GOT3 (cell line): ENCODE measurements around the gene MAGI2.

ENCODE experiments used
- DNase-seq: peaks from one replicate; lab custom pipeline; 2025; ENCODE audit warnings: mixed read lengths; lab: John Stamatoyannopoulos, UW

Gene MAGI2

DNA sequence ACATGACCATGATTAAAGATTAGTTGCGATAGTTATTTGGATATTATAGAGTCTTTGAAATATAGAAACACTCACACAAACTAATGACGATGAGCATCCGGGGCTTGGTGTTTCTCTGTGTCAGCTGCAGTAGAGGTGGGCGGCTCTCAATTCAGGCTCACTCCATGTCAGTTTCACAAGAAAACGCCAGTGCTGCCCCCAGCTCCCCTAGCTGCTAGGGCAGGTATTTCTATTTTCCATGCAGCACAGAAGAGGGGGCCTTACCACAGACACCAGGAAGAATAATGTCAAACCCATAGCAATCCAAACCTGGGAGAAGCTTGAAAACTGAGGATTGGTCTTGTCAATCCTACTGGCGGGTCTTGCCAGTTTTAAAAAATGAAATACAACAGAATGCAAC, 1457.8 kb downstream of the MAGI2 start:
- DNase-seq: no peak

- no peak for DNase-seq
Measured at GRCh38 chr7:77993838-77994237, 1459.6 kb downstream of the MAGI2 start.

- no peak for DNase-seq
Measured at GRCh38 chr7:77991656-77992055, 1461.8 kb downstream of the MAGI2 start.

DNA sequence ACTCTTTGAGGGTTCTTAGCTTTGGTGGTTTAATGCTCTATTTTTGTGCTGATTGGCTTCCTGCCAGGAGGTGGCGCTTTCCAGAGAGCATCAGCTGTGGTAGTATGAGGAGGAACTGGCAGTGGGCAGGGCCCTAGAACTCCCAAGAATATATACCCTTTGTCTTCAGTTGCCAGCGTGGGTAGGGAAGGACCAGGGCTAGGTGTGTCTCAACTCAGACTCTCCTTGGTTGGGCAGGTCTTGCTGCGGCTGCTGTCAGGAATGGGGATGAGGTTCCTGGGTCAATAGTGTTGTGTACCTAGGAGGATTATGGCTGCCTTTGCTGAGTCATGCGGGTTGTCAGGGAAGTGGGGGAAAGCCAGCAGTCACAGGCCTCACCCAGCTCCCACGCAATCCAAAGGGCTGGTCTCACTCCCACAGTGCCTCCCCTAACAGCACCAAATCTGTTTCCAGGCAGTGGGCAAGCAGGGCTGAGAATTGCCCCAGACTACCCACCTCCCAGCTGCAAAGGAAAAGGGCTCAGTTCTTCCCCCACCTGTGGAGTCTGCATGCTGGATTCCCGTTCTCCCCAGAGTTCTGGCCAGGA, 1463.4 kb downstream of the MAGI2 start:
- DNase-seq: no peak

DNA sequence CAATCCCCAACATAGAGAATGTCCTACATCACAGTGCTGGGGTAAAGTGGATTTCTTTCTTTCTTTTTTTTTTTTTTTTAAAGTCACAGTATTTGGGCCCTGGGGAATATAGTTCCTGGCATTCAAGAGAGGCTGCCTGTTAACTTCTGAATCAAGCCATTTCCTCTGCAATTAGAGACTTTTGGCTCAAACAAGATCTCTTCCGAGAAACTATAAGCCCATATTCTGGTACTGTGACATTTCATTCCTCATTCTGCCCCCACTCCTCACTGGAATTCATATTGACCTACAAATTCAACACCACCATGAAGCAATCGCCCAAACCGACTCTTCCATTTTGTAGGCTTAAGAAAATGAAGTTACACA, 1467.5 kb downstream of the MAGI2 start:
- DNase-seq: no peak

DNA sequence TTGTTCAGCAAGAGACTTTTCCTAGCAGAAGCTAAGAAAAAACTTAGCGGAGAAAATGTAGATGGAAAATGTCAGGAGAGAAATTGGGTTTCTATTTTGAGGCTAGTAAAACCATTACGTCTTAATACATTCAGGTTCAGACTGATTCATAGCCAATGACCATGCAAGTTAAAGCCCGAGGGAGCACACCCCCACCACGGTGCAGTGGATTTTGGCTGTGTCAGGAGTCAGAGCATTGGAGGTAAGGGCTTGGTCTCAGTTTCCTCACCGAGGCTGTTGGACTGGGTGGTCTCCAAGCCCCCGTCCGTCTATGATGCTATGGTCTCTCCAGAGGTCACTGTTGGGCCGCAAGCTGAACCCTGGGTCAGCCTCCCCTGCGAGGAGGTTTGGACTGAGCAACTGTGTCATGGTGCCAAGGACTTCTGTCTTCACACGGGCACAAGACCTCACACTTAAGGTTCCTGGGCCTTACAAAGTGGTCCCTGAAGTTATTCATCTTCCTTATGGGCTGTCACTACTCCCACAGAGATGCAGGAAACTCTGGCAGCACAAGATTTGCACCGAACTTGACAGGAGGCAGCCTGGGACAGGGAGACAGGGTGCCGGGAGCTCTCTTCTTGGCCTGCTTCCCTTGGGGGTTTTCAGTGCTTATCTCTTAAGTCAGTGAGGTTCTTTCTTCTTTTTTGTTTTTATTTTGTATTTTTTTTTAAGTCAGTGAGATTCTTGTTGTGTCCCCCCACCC, 1468.1 kb downstream of the MAGI2 start:
- DNase-seq: no peak

- no peak for DNase-seq
Measured at GRCh38 chr7:77983973-77984372, 1469.5 kb downstream of the MAGI2 start.

- no peak for DNase-seq
Measured at GRCh38 chr7:77982926-77983550, 1470.4 kb downstream of the MAGI2 start.

- DNase-seq: no peak
Measured at GRCh38 chr7:77980087-77980713, 1473.3 kb downstream of the MAGI2 start.

DNA sequence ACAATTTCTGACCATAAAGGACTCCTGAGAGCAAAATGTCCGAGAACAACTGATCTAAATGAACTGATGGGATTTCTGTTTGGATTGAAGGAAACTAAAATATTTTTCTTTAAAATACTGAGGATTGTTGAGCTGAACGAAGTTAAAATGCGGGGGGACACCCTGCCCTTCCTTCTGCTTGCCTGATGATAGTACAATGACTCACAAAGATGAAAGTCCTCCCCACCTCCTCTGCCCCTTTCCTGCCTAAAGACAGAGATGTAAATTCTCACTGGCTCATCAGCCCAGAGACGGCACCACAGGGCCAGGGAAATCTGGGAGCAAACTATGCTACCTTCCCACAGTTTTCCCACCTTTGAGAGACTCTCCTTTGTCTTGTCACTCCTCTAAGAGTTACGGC, 1474.2 kb downstream of the MAGI2 start:
- DNase-seq: no peak

DNA sequence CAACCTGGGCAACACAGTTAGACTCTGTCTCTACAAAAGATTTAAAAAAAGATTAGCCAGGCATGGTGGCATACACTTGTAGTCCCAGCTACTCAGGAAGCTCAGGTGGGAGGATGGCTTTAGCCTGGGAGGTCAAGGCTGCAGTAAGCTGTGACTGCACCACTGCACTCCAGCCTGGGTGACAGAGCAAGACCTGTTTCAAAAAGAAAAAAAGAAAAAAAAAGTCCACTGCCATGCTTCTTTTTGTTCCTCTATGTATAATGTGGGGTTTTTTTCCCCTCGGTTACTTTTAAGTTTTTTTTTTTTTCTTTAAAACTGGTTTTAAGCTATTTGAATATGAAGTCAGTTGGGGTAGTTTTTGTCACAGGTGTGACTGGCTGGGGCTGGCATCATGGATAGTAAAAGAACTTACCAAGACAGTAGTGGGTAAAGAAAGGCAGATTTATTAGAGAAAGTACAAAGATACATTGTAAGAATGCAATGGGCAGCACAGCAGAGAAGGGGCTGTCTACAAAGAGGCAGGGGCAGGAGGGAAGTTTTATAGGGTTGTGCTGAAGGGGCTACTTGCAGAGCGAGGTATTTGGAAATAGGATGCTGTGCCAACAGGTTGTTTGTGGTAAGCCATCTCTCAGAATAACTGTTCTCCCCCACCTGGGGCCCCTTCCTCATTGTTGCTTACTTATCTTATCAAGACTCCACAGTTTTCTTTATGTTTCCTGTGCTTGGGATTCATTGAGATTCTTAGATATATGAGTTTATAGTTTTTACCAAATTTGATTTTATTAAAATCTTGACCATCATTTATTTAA, 1477.6 kb downstream of the MAGI2 start:
- DNase-seq: no peak

GRCh38 chr7:77971726-77972125, 1481.7 kb downstream of the MAGI2 start:
- no peak for DNase-seq

DNA sequence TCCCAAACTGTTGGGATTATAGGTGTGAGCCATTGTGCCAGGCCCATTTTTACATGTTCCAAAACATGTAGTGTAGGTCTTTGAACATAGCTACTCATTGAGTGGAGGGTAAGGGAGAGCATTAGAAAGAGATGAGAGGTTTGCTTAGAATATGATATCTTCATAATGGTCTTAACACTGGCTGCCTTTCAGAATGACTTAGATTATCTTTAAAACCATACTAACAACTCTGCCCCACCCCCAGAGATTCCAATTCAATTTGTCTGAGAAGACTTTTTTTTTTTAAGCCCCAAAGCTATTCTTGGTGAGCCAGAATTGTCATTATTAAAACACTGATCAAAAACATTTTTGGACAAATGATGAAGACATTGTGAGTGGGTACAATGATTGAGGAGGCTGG, 1486.0 kb downstream of the MAGI2 start:
- no peak for DNase-seq
